Mesenchymal stem cell (in vitro differentiated cells and primary cell): ENCODE data around the gene RIN3.
A peak's percentile ranks its signal among the peaks of the same experiment; 100 is the strongest.

ENCODE experiments used
- DNase-seq: peaks from one replicate; pipeline ENCODE4 v3.0.0-alpha.2; 2013
- H2AFZ ChIP-seq: one replicate; pipeline ENCODE4 v1.6.1; 2013; ENCODE audit warnings: low read depth, mild to moderate bottlenecking, control low read depth, inconsistent platforms, low read length, moderate library complexity
- H2AK5ac ChIP-seq: 2 replicates; pipeline ENCODE4 v1.6.1; 2013; ENCODE audit warnings: low read length, moderate library complexity, mild to moderate bottlenecking, inconsistent platforms; ENCODE audit not compliant: severe bottlenecking
- H2BK120ac ChIP-seq: one replicate; pipeline ENCODE4 v1.6.1; 2013; ENCODE audit warnings: low read depth, mild to moderate bottlenecking, inconsistent platforms, low read length, moderate library complexity
- H2BK12ac ChIP-seq, 2 experiments: one replicate each; pipeline ENCODE4 v1.6.1; 2013; ENCODE audit warnings: inconsistent platforms in 2 of 2, low read length in 2 of 2, mild to moderate bottlenecking in 2 of 2, moderate library complexity in 2 of 2, control low read depth in 1 of 2
- H2BK15ac ChIP-seq: one replicate; pipeline ENCODE4 v1.6.1; 2013; ENCODE audit warnings: mild to moderate bottlenecking, low read depth, inconsistent platforms; ENCODE audit not compliant: poor library complexity, severe bottlenecking
- H2BK5ac ChIP-seq: 2 replicates; pipeline ENCODE4 v1.6.1; 2013; ENCODE audit warnings: low read depth, mild to moderate bottlenecking, low read length, control low read depth, inconsistent platforms; ENCODE audit not compliant: poor library complexity, severe bottlenecking
- H3K14ac ChIP-seq, 2 experiments: one replicate each; pipeline ENCODE4 v1.6.1; 2013; ENCODE audit warnings: inconsistent platforms in 2 of 2, low read length in 2 of 2, control low read depth in 1 of 2, mild to moderate bottlenecking in 1 of 2, moderate library complexity in 1 of 2
- H3K18ac ChIP-seq, 2 experiments: one replicate each; pipeline ENCODE4 v1.6.1; 2013; ENCODE audit warnings: inconsistent platforms in 2 of 2, low read length in 2 of 2, control low read depth in 1 of 2, low read depth in 1 of 2, mild to moderate bottlenecking in 1 of 2
- H3K23ac ChIP-seq, 2 experiments: one replicate each; pipeline ENCODE4 v1.6.1; 2013; ENCODE audit warnings: inconsistent platforms in 2 of 2, low read length in 2 of 2, mild to moderate bottlenecking in 2 of 2, moderate library complexity in 2 of 2, control low read depth in 1 of 2
- H3K27ac ChIP-seq: 2 replicates; pipeline ENCODE4 v1.5.1; 2013; ENCODE audit warnings: mild to moderate bottlenecking, moderate library complexity, low read length, control low read depth, inconsistent platforms; ENCODE audit not compliant: poor library complexity, severe bottlenecking
- H3K27me3 ChIP-seq, 2 experiments: 2 replicates each; pipeline versions ENCODE4 v1.6.1 to v1.7.0; 2013; ENCODE audit warnings: low read length in 2 of 2, mild to moderate bottlenecking in 2 of 2, moderate library complexity in 2 of 2, control low read depth in 1 of 2, inconsistent platforms in 1 of 2; ENCODE audit not compliant: control insufficient read depth in 1 of 2, insufficient read depth in 1 of 2
- H3K36me3 ChIP-seq, 2 experiments: 2 replicates each; pipeline versions ENCODE4 v1.6.1 to v1.7.0; 2013; ENCODE audit warnings: low read length in 2 of 2, control low read depth in 1 of 2, inconsistent platforms in 1 of 2, low read depth in 1 of 2, mild to moderate bottlenecking in 1 of 2; ENCODE audit not compliant: insufficient read depth in 2 of 2, control insufficient read depth in 1 of 2
- H3K4ac ChIP-seq, 2 experiments: one replicate each; pipeline ENCODE4 v1.6.1; 2013; ENCODE audit warnings: inconsistent platforms in 2 of 2, low read length in 2 of 2, mild to moderate bottlenecking in 2 of 2, moderate library complexity in 2 of 2, control low read depth in 1 of 2, low read depth in 1 of 2
- H3K4me1 ChIP-seq: 2 replicates; pipeline ENCODE4 v1.6.1; 2013; ENCODE audit warnings: low read depth, low read length, control low read depth; ENCODE audit not compliant: control insufficient read depth, insufficient read depth
- H3K4me2 ChIP-seq: 2 replicates; pipeline ENCODE4 v1.6.1; 2013; ENCODE audit warnings: low read length, mild to moderate bottlenecking, inconsistent platforms; ENCODE audit not compliant: poor library complexity, severe bottlenecking
- H3K4me3 ChIP-seq, 2 experiments: 2 replicates each; pipeline versions ENCODE4 v1.5.1 to v1.7.0; 2013; ENCODE audit warnings: low read length in 2 of 2, mild to moderate bottlenecking in 2 of 2, control low read depth in 1 of 2, low read depth in 1 of 2; ENCODE audit not compliant: insufficient read depth in 1 of 2
- H3K79me1 ChIP-seq: replicated peaks from 2 replicates; pipeline ENCODE4 v1.6.1; 2013; ENCODE audit warnings: mild to moderate bottlenecking, control low read depth, low read length, inconsistent platforms; ENCODE audit not compliant: poor library complexity, severe bottlenecking
- H3K9ac ChIP-seq: 2 replicates; pipeline ENCODE4 v1.7.0; 2013; ENCODE audit warnings: mild to moderate bottlenecking, low read length, moderate library complexity
- H3K9me3 ChIP-seq: 2 replicates; pipeline ENCODE4 v1.7.0; 2013; ENCODE audit warnings: mild to moderate bottlenecking, low read length; ENCODE audit not compliant: control insufficient read depth
- H4K8ac ChIP-seq: one replicate; pipeline ENCODE4 v1.6.1; 2013; ENCODE audit warnings: inconsistent platforms, mild to moderate bottlenecking, low read length, moderate library complexity
- H4K91ac ChIP-seq: one replicate; pipeline ENCODE4 v1.6.1; 2013; ENCODE audit warnings: mild to moderate bottlenecking, low read length, inconsistent platforms
- WGBS: methylation state at CpG from one replicate; pipeline ENCODE4 v1.1.7; 2013; ENCODE audit warnings: mixed read lengths; 5-methylcytosine and 5-hydroxymethylcytosine counted together

Gene RIN3

DNA sequence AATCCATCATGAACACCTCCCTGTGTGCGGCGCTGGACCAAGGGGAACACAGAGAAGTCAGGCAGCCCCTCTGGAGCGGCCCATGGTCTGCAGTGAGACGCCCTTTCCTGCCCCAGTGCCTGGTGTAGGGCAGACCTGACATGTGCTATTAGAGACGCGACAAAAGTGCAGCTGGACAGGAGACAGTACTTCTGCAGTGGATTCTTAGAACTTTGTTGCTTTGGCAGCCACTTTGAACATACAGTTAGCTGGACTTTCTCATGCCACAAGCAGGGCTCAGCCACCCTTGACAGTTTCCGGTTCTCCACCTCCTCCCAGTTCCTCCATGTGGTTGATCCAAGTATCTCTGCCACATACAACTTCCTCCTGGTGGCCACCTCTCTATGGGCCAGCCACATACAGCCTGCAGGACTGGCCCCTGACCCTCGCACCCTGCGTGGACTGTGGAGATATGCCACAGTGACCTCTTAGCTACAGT lies 188.9 kb downstream of the RIN3 start:
- WGBS: 97% methylated on average over 9 of the region's 9 CpGs
- peak overlapping the region; percentile 9 for H4K8ac ChIP-seq
- H3K23ac ChIP-seq: no peak overlapping the region
- no peak overlapping the region for H2AK5ac ChIP-seq
- H3K9me3 ChIP-seq: no peaks in the 10 kb centered on the region
- no peak overlapping the region for H4K91ac ChIP-seq
- H2BK12ac ChIP-seq: no peak overlapping the region
- H3K4ac ChIP-seq: no peak overlapping the region
- no peak overlapping the region for H3K14ac ChIP-seq
- no peak overlapping the region for H3K27ac ChIP-seq
- H2BK15ac ChIP-seq: no peak overlapping the region
- H3K27me3 ChIP-seq: peaks cover 0 to 2% of the 10 kb centered on the region in 2 experiments
- H3K4me3 ChIP-seq: no peak overlapping the region
- no peaks in the 10 kb centered on the region for H3K79me1 ChIP-seq
- no peak overlapping the region for H3K4me2 ChIP-seq
- H2AFZ ChIP-seq: no peak overlapping the region
- no peak for DNase-seq
- no peak overlapping the region for H2BK5ac ChIP-seq
- no peak overlapping the region for H3K9ac ChIP-seq
- H3K4me1 ChIP-seq: no peaks in the 10 kb centered on the region
- H2BK120ac ChIP-seq: no peak overlapping the region
- H3K18ac ChIP-seq: no peak overlapping the region
- peaks cover 20 to 27% of the 10 kb centered on the region in 2 experiments for H3K36me3 ChIP-seq

DNA sequence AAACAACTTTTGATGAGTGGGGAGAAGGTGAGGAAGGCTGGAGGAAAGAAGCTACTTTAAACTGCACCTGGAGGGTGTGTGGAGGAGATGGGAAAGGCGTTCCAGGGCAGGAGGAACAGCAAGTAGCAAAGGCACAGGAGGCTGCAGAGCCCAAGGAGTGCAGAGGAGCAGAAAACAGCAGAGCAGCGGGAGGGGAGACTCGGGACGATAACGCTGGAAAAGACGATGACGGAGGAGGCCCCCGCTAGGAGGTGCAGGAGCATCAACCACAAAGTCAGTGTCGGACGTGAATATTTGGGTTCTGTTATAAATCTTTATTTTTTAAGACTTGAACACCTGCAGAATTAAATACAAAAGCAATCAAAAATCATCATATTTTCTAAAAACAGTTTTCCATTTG lies 189.9 kb downstream of the RIN3 start:
- Histone ChIP-seq H3K4ac (no peak overlapping the region), H3K18ac (no peak overlapping the region), H3K79me1 (no peaks in the 10 kb centered on the region), H2AK5ac (no peak overlapping the region), H3K4me3 (no peak overlapping the region), H3K9ac (no peak overlapping the region), H3K9me3 (no peaks in the 10 kb centered on the region), H2BK5ac (no peak overlapping the region), H2AFZ (no peak overlapping the region), H2BK120ac (no peak overlapping the region), H3K14ac (no peak overlapping the region), H3K4me1 (no peaks in the 10 kb centered on the region), H2BK15ac (peak overlapping the region; percentile 20), H4K91ac (no peak overlapping the region), H3K4me2 (no peak overlapping the region), H3K23ac (no peak overlapping the region), H2BK12ac (no peak overlapping the region), H3K27me3 (no peaks in the 10 kb centered on the region), H4K8ac (no peak overlapping the region), H3K36me3 (peaks cover 20 to 27% of the 10 kb centered on the region in 2 experiments), H3K27ac (no peak overlapping the region)
- 97% methylated on average over 2 of the region's 10 CpGs for WGBS
- no peak for DNase-seq

DNA sequence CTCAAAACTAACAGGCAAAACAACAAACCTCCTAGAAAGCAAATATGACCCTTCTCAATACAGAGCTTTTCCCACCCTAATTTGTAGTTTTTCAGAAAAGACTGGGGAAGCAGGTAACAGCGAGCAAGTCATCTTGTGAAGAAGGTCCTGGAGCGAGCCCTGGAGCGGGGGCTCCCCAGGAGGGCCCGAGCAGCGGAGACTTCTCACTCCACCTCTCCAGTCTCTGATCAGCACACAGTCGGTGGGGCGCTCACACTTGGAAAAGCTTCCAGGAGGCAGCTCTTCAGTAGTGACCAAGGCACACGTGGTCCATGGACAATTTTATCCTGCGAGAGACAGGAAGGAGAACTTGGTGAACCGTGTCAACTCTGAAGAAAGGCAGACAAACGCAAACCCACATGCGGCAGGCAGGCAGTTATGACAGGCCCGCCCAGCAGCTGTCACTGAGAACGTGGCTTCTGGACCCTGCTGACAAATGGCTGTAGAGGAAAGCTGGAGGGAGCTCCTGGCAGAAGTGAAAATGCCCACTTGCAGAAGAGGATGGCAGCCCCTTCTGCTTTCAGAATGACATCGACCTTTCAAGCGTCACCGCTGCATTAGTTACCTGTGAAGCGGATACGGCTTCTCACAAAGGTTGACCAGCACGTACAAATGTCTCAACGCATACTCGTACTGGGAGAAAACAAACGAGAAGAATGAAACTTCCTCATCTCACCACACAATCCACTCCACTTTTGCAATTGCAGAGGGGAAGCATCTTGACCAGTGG lies 190.6 kb downstream of the RIN3 start:
- H2BK120ac ChIP-seq: no peak overlapping the region
- no peak overlapping the region for H2BK15ac ChIP-seq
- no peaks in the 10 kb centered on the region for H3K9me3 ChIP-seq
- 90% methylated on average over 23 of the region's 23 CpGs for WGBS
- H3K23ac ChIP-seq: no peak overlapping the region
- no peaks in the 10 kb centered on the region for H3K79me1 ChIP-seq
- H3K4me1 ChIP-seq: peaks cover 2% of the 10 kb centered on the region
- peaks cover 20 to 27% of the 10 kb centered on the region in 2 experiments for H3K36me3 ChIP-seq
- H3K4ac ChIP-seq: no peak overlapping the region
- H3K27me3 ChIP-seq: no peaks in the 10 kb centered on the region
- no peak overlapping the region for H3K9ac ChIP-seq
- no peak overlapping the region for H3K4me3 ChIP-seq
- no peak overlapping the region for H3K27ac ChIP-seq
- DNase-seq: no peak
- no peak overlapping the region for H3K18ac ChIP-seq
- no peak overlapping the region for H4K91ac ChIP-seq
- H4K8ac ChIP-seq: no peak overlapping the region
- H2AFZ ChIP-seq: peak overlapping the region; percentile 31
- H2BK12ac ChIP-seq: no peak overlapping the region
- no peak overlapping the region for H3K14ac ChIP-seq
- H2BK5ac ChIP-seq: no peak overlapping the region
- no peak overlapping the region for H2AK5ac ChIP-seq
- H3K4me2 ChIP-seq: no peak overlapping the region

DNA sequence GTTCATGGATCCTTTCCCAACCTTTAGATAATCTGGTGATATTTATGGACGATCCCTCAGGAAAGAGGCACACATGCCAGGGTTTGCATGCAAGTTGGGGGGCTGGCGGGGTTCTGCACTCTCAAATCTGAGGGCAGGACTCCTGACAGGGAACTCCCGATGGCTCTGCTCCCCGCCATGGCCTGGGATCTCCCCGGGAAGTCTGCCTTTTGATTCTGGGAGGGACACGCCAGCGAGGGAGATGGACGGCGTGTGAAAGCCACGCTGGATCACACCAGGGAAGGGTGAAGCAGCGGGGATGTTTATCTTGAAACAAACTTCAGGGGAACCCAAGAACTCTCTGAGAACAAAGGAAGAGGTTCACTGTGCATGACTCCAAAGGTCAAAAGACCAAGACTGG lies 191.2 kb downstream of the RIN3 start:
- Histone ChIP-seq H2BK15ac (no peak overlapping the region), H3K18ac (no peak overlapping the region), H2AFZ (no peak overlapping the region), H3K4me2 (no peak overlapping the region), H3K14ac (no peak overlapping the region), H3K4me1 (peaks cover 2% of the 10 kb centered on the region), H3K9ac (no peak overlapping the region), H3K4ac (no peak overlapping the region), H3K27me3 (no peaks in the 10 kb centered on the region), H4K8ac (no peak overlapping the region), H2AK5ac (no peak overlapping the region), H3K79me1 (no peaks in the 10 kb centered on the region), H2BK5ac (no peak overlapping the region), H2BK120ac (no peak overlapping the region), H3K36me3 (peaks cover 20 to 32% of the 10 kb centered on the region in 2 experiments), H3K4me3 (no peak overlapping the region), H4K91ac (no peak overlapping the region), H3K9me3 (no peaks in the 10 kb centered on the region), H2BK12ac (no peak overlapping the region), H3K23ac (no peak overlapping the region), H3K27ac (no peak overlapping the region)
- DNase-seq: no peak
- whole genome bisulfite sequencing: 96% methylated on average over 11 of the region's 11 CpGs
